GM21367 (cell line): ENCODE results near the gene NAA60.
"Not testable (repeated sequence)": the region's sequence is repeated elsewhere in the genome, so short reads cannot be mapped to it uniquely, and the experiment has no call there.

ENCODE experiments used
- ATAC-seq: cut with Tn5 transposase; IDR thresholded peaks from one replicate; pipeline ENCODE4 v1.9.1; 2021; ENCODE audit not compliant: unreplicated experiment

Gene NAA60

DNA sequence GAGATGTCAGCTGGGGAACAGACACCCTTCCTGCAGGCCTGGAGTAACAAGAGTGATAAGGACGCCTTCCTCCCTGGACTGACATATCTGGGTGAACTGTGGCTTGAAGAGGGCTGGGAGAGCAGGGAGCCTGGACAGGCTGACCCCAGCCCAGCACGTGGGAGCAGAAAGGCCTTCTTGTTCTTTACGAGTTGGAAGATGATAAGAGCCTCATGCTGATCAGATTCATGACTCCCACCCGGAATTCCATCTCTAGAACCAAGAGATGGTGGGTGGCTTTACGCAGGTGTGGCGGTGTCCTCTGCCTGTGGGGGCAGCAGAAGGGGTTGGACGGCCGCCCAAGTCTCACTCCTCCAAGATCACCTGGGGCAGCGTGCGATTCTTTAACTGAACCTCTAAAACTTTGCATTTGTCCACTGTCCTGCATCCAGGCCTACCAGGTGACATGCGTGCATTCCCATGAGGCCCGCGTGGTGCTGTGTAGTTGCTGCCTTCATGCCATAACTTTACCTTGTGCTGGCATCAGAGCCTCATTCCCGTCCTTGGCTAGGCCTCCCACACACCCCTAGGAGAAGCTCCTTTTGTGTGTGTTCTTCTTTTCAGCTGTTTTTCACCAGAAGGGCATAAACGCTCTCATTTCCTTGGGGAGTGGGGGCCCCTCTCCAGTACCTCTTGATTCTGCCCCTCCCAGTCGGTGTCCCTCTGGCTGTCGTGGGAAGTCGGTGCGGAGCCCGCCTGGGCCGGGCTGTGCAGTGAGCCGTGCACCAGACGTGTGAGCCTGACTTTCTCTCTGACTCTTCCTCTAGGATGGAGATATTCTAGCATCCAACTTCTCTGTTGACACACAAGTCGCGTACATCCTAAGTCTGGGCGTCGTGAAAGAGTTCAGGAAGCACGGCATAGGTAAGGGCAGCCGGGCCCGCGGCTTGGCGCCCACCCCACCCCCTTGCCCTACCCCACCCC is 38.5 kb downstream of the NAA60 start:
- no peak for ATAC-seq

DNA sequence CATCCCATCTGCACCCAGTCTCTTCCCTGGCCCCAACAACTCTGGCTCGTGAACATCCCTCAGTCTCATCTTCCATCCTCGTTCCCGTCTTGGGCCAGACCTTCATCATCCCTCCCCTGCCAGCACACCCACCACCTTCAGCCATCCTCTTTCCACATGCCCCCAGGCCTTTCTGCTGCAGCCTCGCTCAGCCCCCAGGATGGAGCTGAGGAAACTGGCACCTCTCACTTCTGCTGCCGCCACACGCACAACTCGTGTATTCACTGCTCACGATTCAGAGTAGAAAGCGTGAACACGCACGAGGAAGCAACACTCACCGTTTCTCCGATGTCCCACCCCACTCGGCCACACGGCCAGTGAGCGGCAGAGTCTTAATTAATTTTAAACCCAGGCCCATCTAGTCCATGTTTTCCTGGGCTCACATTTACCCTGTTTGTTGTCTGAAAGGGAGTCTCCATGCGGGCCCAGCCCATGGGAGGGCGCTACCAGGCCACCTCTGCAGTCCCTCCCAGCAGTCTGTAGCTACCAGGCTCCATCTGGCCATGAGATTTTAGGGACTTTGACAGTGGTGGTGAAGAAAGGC is 39.3 kb downstream of the NAA60 start:
- no peak for ATAC-seq

DNA sequence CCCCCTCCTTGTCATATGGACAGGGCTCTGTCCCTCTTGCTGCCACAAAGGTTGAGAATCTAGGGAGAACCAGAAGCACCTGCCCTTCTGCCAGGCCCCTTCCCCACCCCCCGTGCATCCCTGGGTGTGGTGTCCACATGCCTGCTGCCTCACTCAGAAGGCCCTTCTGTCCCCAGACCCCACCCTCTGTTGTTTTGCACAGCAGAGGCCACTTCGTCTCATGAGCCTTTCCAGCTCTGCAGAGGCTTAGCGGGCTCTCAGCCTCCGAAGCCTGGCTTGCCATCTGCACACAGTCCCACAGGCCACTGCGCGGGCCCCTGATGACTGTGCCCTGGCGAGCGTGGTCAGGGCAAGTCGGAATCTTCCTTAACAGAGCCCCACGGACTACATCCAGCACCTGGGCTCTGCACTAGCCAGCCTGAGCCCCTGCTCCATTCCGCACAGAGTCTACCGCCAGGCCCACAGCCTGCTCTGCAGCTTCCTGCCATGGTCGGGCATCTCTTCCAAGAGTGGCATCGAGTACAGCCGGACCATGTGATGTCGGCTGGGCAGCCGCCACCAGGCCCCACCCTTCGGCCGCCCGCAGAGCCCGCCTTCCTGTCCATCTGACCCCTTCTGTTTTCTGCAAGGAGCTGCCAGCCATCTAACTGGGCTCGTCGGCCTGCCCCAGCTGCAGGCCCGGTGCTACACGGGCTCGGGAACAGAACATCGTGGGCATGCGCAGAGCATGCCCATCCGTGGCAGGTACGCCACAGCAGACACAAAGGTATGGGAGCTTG is 41.0 kb downstream of the NAA60 start:
- no peak for ATAC-seq

DNA sequence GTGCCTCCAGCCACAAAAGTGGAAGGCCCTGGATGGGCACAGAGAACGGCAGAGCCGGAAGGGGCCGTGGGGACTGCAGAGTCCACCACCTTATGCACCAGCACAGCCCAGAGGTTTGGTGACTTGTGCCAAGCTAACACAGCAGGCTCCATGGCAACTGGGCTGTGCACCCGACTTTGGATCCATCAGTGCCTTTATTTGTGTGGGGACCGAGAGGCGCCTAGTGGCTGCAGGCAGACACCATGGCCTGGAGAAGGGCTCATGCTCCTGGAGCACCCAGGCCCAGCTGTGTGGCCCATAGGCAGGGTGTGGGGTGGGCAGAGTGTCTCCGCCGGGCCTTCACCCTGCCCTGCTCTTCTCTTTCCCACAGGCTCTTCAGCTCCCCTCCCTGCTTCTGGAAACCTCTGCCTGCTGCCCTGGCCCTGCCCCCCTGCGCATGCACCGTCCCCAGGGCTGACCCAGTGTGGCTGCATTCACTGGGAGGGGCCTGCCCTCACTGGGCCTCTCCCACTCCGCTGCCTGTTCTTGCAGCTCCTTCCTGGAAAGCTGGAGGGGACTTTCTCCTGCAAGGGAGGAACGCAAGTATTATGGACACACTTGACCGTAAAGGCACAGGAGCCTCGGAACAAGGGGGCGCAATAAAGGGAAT is 41.7 kb downstream of the NAA60 start:
- ATAC-seq, result no peak

DNA sequence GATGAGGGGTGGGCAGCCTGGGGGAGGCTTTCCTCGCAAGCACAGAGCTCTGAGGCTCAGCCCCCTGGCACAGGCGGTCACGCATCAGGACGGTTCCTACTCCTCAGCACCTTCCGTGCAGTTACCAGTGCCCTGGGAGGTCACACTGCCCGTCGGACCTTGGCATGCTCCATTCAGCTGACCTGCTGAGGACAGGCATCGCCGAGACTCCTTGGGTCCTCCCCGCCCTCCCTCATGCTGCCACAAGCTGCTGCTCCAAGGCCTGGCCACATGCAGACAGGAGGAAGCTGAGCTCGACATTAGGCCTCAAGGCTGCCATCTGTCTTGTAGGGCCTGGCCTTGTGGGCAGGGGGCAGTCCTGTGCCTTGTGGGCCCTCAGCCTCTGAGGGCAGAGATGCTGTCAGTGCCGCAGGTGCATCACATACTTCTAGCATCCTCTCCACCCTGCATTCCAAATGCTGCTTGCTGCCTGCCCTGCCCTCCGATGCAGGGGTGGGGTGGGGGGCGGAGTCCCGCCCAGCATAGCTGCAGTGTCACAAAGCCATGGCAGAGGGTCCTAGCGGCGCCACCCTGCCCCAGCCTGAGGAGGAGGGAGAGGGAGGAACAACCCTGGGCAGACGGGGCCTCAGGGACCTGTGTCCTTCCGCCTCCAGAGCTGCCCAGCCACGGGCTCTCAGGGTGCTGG is 42.5 kb downstream of the NAA60 start:
- ATAC-seq, result no peak

DNA sequence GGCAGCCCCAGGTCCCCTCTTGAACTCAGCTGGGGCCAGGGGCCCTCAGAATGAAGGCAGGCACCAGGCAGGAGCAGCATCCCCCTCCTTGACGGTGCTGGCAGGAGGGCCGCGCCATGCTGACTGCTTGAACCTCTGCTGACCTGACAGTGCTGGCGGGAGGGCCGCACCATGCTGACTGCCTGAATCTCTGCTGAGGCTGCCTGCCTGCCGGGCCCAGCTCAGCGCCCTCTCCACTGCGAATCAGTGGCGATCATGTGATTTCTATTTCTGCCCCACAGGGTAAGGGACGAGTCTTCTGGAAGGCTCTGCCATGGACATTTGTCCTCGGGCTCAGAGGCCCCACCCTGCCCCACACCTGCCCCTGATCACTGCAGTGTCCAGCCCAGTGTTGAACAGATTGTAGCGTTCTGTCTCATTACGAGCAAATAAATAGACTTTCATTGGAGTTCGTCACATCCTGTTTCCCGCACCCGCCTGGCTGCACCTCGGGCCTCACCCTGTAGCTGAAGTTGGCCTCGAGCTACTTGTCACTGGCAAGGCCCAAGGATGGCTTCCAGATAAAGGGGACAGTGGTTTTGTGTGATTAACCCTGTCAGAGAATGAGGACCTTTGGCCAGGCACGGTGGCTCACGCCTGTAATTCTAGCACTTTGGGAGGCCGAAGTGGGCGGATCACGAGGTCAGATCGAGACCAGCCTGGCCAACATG is 43.2 kb downstream of the NAA60 start:
- ATAC-seq, result no peak

DNA sequence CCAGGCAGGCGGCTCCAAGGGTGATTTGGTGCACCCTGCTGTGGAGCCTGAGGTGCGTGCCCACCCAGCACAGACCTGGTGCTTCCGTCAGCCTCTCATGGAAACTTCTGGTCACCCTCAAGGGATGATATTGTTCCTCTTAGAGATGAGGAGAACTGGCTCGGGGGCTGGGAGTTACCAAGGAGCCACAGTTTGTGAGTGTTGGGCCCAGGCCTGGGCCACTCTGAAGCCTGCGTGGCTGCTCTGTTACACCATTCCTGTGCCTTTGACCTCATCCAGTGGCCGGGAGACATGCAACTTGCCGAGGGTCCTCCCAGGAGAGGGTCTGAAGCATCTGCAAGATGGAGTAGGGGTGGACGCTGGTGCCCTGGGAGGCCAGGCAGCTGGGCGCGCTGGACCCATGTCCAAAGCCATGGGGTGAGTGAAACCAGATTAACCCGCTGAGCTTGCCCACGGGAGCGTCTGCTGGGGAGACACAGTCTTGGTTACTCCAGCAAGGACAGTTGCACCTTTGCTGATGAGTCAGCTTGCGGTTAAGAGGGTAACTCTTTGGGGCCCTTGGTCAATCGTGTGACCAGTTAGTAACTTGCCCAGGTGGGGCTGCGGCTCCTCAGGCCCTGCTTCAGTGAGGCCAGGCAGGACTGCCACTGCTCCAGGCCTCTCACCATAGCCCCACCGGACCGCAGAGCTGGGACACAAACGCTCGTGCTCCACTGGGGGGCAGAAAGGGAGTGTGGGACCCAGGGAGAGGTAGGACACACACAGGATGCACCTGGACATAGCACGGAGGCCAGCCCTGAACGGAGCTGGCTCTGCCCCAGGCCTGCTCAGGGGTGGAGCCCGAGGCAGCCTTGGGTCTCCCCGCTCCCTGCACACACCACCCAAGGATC is 44.3 kb downstream of the NAA60 start:
- ATAC-seq, result no peak

DNA sequence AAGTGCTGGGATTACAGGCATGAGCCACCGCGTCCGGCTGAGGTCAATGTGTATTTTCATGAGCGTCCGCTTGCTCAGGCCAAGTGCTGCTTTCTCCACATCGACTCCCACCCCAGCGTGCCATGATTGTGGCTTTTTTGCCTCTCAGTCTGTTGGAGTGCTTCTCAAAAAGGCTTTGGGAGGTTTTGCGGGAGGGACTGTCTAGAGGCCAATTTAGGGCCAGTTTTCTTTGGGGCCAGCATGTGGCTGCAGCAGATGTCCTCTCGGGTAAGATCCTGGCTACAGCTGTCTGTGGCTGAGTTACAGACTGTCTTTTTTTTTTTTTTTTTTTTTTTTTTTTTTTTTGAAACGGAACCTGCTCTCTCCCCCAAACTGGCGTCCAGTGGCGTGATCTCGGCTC is 45.3 kb downstream of the NAA60 start:
- no peak for ATAC-seq

DNA sequence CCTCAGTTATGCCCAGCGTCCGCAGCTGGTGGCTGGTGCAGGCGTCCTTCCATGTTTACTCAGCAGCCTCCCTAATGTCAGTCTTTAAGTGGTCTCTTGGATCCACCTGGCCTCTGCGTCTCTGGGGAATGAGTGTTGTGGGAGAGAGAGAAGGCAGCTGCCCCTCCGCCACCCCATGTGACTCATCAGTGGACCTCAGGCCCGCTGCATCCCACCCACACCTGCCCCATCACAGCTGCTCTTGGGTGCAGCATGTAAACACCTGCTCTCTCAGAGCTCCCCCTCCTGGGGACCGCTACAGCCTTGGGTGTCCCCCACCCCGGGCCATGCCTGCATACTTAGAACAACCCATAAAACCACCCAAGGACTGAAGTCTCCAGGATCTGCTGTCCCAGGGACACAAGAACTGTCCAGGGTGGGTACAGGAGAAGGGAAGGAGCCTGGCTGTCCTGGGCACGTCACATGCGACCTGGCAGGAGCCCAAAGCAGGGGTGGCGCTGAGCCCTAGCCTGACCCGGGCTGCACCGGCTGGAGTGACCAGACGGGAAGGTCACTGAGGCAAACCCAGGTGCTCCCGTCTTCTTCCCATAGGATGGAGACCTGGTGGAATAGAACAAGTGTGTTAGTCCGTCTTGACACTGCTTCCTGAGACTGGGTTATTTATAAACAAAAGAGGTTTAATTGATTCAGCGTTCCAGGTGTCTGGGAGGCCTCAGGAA is 47.6 kb downstream of the NAA60 start:
- no peak for ATAC-seq

DNA sequence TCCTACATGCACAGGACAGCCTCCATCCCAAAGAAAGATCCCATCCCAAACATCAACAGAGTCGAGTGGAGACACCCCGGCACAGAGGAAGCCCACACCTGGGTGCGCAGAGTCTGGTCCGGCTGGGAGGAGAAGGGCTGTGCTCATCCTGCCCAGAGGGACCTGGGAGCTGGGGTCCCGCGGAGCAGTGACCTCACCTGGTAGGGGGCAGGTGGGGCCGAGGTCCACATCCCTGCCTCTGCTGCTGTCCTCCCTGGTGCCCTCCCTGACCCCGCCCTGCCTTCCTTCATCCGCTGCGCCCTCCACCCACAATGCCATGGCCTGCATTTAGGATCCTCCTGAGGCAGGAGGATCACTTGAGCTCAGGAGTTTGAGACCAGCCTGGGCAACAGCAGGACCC is 48.9 kb downstream of the NAA60 start:
- no peak for ATAC-seq

DNA sequence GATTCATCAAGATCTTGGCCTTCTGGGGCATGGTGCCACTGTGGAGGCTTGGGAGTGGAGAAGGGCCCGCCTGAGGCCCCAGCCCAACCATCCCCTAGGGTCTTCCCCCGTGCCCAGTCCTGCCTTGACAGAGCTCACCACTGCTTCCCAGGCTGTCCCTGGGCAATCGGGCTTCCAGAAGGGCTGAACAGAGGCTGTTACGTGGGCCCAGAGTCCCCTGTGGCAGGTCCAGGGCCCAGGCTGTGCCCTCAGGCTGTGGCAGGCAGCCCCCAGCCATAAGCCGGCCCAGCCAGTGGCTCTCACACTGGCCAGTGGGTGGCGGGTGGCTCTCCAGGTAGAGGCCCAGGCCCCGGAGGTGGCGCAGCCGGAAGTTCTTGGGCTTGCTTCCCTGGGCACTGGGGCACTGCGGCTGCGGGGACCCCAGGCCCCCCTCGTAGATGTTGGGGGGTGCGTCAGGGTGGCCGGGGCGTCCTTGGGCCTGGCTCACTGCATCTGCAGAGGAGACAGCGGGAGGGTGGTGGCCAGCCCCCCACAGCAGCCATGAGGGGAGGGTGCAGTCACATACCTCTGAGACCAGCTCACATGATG is 51.0 kb downstream of the NAA60 start:
- ATAC-seq, result no peak

DNA sequence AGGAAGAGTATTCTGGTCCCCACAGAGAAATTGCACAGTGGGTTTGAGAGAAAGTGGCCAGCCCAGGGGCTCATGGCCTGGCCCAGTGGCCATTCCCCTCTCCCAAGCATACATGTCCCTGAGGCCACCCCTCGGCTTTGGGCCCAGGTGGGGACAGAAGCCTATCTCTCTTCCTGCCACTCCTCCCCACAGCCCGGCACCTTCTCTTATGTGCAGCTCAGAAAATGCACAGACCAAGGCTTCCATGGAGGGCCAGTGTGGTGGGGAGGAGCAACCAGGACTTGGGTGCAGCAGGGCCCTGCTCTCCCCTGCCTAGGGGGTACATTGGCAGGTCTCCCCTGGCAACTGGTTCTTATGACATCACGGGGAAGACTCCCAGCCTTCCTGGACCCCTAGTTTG is 51.7 kb downstream of the NAA60 start, which contains the start of gene C16orf90:
Gene C16orf90, minus strand, starts transcription at position 314 of the 400 bp plus-strand sequence. Its CDS starts 68 bp downstream, at position 246.
- no peak for ATAC-seq

DNA sequence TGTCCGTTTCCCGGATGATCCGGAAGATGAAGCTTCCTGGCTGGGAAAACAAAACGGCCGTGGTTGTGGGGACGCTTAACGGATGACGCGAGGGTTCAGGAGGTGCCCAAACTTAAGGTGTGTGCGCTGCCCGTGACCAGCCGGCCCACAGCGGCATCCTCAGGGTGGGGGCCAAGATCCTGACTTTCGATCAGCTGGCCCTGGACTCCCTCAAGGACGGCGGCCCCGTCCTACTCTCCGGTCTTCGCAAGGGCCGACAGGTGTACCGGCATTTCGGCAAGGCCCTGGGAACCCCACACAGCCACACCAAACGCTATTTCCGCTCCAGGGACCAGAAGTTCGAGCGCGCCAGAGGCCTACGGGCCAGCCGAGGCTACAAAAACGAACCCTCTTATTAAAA is 52.9 kb downstream of the NAA60 start:
- ATAC-seq, result no peak

DNA sequence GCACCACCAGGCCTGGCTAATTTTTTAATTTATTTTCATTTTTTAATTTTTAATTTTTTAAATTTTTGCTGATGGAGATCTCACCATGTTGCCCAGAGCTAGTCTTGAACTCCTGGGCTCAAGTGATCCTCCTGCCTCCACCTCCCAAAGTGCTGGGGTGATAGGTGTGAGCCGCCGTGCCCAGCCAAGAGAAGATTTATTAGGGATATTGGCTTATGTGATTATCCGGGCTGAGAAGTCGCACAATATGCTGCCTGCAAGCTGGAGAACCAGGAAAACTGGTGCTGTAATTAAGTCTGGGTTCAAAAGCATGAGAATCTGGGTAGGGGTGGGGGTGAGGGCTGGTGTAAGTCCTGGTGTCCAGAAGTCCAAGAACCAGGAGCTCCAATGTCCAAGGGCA is 54.3 kb downstream of the NAA60 start:
- ATAC-seq, result no peak

DNA sequence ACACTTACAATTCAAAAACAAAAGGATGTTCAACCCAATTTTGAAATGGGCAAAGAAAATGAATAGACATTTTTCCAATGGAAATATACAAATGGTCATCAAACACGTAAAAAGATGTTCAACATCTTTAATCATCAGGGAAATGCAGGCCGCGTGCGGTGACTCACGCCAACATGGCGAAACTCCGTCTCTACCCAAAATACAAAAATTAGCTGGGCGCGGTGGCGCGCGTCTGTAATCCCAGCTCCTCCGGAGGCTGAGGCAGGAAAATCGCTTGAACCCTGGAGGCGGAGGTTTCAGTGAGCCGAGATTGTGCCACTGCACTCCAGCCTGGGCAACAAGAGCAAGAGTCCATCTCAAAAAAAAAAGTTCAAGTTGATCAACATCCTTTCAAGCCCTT is 55.5 kb downstream of the NAA60 start:
- no peak for ATAC-seq

DNA sequence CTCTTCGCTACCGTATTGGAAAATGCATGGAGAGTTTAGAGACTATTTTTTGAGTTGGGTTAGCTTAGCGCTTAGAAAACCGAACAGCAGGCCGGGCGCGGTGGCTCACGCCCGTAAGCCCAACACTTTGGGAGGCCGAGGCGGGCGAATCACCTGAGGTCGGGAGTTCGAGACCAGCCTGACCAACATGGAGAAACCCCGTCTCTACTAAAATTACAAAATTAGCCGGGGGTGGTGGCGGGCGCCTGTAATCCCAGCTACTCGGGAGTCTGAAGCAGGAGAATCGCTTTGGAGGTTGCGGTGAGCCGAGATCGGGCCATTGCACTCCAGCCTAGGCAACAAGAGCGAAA is 57.9 kb downstream of the NAA60 start:
- not testable (repeated sequence) for ATAC-seq

DNA sequence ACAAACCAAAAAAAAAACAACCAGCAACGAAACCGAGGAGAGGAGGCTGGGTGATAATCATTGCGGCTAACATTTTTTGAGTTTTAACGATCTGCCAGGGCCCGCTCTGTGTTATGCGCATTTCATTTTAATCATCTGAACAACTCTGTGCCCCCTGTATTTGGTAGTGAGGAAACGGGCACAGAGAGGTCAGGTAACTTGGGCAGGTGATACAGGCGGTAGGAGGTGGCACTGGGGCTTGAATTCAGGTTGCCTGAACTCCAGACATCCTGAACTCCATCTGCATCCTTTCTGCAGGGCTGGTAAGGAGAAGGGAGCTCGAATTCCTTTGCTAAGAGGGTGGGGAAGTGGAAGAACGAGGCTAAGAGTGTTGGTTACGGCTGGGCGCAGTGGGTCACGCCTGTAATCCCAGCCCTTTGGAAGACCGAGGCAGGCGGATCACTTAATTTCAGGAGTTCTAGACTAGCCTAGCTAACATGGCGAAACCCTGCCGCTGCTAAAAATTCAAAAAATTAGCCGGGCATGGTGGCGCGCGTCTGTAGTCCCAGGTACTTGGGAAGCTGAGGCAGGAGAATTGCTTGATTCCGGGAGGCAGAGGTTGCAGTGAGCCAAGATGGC is 58.4 kb downstream of the NAA60 start:
- ATAC-seq, result no peak

DNA sequence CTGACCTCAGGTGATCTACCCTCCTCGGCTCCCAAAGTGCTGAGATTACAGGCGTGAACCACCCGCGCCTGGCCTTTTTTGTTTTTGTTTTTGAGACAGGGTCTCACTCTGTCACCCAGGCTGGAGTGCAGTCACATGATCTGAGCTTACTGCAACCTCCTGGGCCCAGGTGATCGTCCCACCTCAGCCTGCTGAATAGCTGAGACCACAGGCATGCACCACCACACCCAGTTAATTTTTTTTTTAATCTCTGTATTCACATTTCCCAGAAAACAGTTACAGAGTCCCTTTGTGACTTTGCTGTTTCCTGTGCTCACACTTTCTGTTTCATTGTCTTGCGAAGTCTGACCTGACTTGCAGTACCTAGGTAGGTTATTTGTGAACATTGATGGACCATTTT is 60.0 kb downstream of the NAA60 start:
- ATAC-seq, result no peak
